Immature natural killer cell (primary cell): Measurements from ENCODE around the gene CD7. TPM values are rescaled to one million over a fixed set of nuclear protein-coding genes. Genes with fewer than 3 reads are reported as not detected.

Experiments used
- DNase-seq, 3 donors: peaks; one replicate each; pipeline ENCODE4 v3.0.0; 2022; ENCODE audit warnings: mixed read lengths in 1 of 3
- H3K27ac Mint-ChIP-seq, 6 donors: one replicate each; pipeline ENCODE4 v1.8.0; 2020; ENCODE audit warnings: mixed read lengths in 6 of 6, mild to moderate bottlenecking in 5 of 6, inconsistent platforms in 4 of 6, moderate library complexity in 3 of 6
- H3K27me3 Mint-ChIP-seq, 3 donors: one replicate each; pipeline ENCODE4 v1.8.0; 2020 to 2021; ENCODE audit warnings: low read depth in 3 of 3, mild to moderate bottlenecking in 3 of 3, mixed read lengths in 3 of 3, moderate library complexity in 3 of 3, inconsistent platforms in 1 of 3
- H3K36me3 Mint-ChIP-seq, 3 donors: one replicate each; pipeline ENCODE4 v1.8.0; 2020; ENCODE audit warnings: mixed read lengths in 3 of 3, inconsistent platforms in 2 of 3, mild to moderate bottlenecking in 2 of 3
- H3K4me1 Mint-ChIP-seq, 2 donors: one replicate each; pipeline ENCODE4 v1.8.0; 2020; ENCODE audit warnings: inconsistent platforms in 2 of 2, mild to moderate bottlenecking in 2 of 2, mixed read lengths in 2 of 2, moderate library complexity in 1 of 2
- H3K4me3 Mint-ChIP-seq, 5 donors: one replicate each; pipeline ENCODE4 v1.8.0; 2020; ENCODE audit warnings: mild to moderate bottlenecking in 5 of 5, mixed read lengths in 5 of 5, inconsistent platforms in 3 of 5, moderate library complexity in 3 of 5
- H3K9me3 Mint-ChIP-seq, 6 donors: one replicate each; pipeline ENCODE4 v1.8.0; 2020; ENCODE audit warnings: mild to moderate bottlenecking in 6 of 6, mixed read lengths in 6 of 6, inconsistent platforms in 4 of 6, moderate library complexity in 3 of 6
- polyA plus RNA-seq, 3 donors: library from polyadenylated mRNA; unstranded; fragments of 300-500 nt; fragmentation: Illumina TruSeq; gene quantifications; one replicate each; pipeline ENCODE4 v1.2.3, GENCODE V29; 2021

CD7 gene
- polyA plus RNA-seq, 3 donors from 2014 or later = 278 to 589 (median 370) TPM

GRCh38 chr17:82309656-82310570 lies 7.5 kb downstream of the CD7 start:
- no peak for DNase-seq
- H3K4me1 Mint-ChIP-seq = peaks cover 36 to 42% of the 10 kb centered on the region in 2 donors
- H3K36me3 Mint-ChIP-seq = peaks cover 0 to 8% (median 3%) of the 10 kb centered on the region in 3 donors
- peak overlapping the region in 2 of 6 donors; percentile 16 to 66 for H3K27ac Mint-ChIP-seq
- no peaks in the 10 kb centered on the region for H3K9me3 Mint-ChIP-seq
- no peak overlapping the region for H3K4me3 Mint-ChIP-seq
- peaks cover 11 to 17% (median 12%) of the 10 kb centered on the region in 3 donors for H3K27me3 Mint-ChIP-seq

GRCh38 chr17:82305727-82306300 lies 11.6 kb downstream of the CD7 start:
- peaks cover 68 to 69% of the 10 kb centered on the region in 2 donors for H3K4me1 Mint-ChIP-seq
- no peaks in the 10 kb centered on the region for H3K36me3 Mint-ChIP-seq
- peaks cover 14 to 24% (median 18%) of the 10 kb centered on the region in 3 donors for H3K27me3 Mint-ChIP-seq
- peak overlapping the region; percentile 74 to 82 (median 77) for H3K4me3 Mint-ChIP-seq
- H3K9me3 Mint-ChIP-seq = no peaks in the 10 kb centered on the region
- H3K27ac Mint-ChIP-seq = peak overlapping the region; percentile 90 to 97 (median 95)
- peak; percentile 74 to 79 (median 77) for DNase-seq

- no peaks in the 10 kb centered on the region for H3K9me3 Mint-ChIP-seq
- peak overlapping the region; percentile 74 to 82 (median 77) for H3K4me3 Mint-ChIP-seq
- H3K36me3 Mint-ChIP-seq = no peaks in the 10 kb centered on the region
- peak; percentile 60 to 67 (median 64) for DNase-seq
- peak overlapping the region; percentile 90 to 97 (median 95) for H3K27ac Mint-ChIP-seq
- H3K4me1 Mint-ChIP-seq = peaks cover 73 to 75% of the 10 kb centered on the region in 2 donors
- H3K27me3 Mint-ChIP-seq = peaks cover 14 to 28% (median 18%) of the 10 kb centered on the region in 3 donors
Observed at GRCh38 chr17:82304826-82305726, 12.3 kb downstream of the CD7 start.

- DNase-seq = no peak
- Mint-ChIP-seq H3K27ac (peak overlapping the region; percentile 92 to 100 (median 98)), H3K9me3 (no peaks in the 10 kb centered on the region), H3K36me3 (no peaks in the 10 kb centered on the region), H3K4me3 (peak overlapping the region; percentile 68 to 86 (median 76)), H3K27me3 (peaks cover 14 to 30% (median 20%) of the 10 kb centered on the region in 3 donors), H3K4me1 (peaks cover 79 to 84% of the 10 kb centered on the region in 2 donors)
Observed at GRCh38 chr17:82303944-82304808, 13.2 kb downstream of the CD7 start.

DNA sequence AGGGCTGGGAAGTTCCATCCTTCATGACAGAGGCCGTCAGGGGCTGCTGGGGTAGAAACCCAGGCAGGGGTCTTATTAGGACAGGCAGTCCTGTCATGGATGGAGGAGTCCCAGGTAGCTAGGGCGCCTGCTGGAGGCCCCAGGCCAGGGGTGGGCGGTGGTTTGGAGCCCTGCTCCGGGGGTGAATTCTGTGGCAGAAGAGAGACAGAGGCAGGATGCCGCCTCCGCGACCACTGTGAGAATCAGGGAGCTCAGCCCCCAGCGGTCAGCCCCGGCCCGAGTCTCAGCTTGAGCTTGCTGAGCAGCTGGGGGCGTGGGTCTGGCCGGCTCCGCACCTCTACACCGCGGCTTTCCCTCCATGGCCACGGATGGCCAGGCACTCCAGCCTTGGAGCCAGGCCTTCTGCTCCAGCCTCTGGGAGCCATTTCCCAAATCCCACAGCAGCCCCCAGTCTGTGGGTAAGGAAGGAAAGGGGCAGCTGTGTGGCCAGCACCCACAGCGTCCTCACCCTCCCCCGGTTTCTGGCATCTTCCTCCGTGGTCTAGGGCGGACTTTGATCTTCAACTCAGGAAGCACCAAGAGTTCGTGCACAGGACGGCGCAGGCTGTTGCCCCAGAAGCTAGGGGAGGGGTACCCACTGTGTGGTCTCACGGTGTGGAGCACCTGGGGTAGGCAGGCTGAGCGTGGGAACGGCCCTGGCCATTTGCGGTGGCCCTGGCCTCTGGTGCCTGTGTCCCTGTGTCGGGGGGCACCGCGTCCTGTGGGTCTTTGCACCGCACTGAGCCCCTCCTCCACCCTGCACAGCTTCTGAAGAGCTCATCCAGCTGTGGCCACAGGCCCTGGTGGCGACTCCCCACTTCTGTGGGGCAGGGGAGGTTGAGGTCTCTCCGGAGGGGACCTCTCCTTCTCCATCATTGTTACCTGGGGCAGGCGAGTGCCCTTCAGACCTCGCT lies 14.1 kb downstream of the CD7 start:
- peak; percentile 67 to 77 (median 70) for DNase-seq
- peaks cover 85 to 86% of the 10 kb centered on the region in 2 donors for H3K4me1 Mint-ChIP-seq
- H3K27me3 Mint-ChIP-seq = peaks cover 18 to 34% (median 26%) of the 10 kb centered on the region in 3 donors
- H3K27ac Mint-ChIP-seq = peak overlapping the region; percentile 91 to 100 (median 97)
- peak overlapping the region; percentile 68 to 86 (median 76) for H3K4me3 Mint-ChIP-seq
- H3K36me3 Mint-ChIP-seq = no peaks in the 10 kb centered on the region
- H3K9me3 Mint-ChIP-seq = no peaks in the 10 kb centered on the region

GRCh38 chr17:82302568-82302963 lies 14.8 kb downstream of the CD7 start:
- Mint-ChIP-seq H3K4me3 (peak overlapping the region; percentile 73 to 86 (median 76)), H3K27me3 (peaks cover 25 to 39% (median 31%) of the 10 kb centered on the region in 3 donors), H3K36me3 (no peaks in the 10 kb centered on the region), H3K4me1 (peaks cover 86% of the 10 kb centered on the region in 2 donors), H3K9me3 (no peaks in the 10 kb centered on the region), H3K27ac (peak overlapping the region; percentile 91 to 100 (median 100))
- no peak for DNase-seq

- Mint-ChIP-seq H3K4me1 (peaks cover 90 to 92% of the 10 kb centered on the region in 2 donors), H3K36me3 (no peaks in the 10 kb centered on the region), H3K9me3 (no peaks in the 10 kb centered on the region), H3K27me3 (peaks cover 31 to 44% (median 36%) of the 10 kb centered on the region in 3 donors), H3K27ac (peak overlapping the region; percentile 86 to 100 (median 100)), H3K4me3 (peak overlapping the region; percentile 73 to 81 (median 76))
- peak; percentile 57 to 69 (median 62) for DNase-seq
Observed at GRCh38 chr17:82301916-82302567, 15.4 kb downstream of the CD7 start.

DNA sequence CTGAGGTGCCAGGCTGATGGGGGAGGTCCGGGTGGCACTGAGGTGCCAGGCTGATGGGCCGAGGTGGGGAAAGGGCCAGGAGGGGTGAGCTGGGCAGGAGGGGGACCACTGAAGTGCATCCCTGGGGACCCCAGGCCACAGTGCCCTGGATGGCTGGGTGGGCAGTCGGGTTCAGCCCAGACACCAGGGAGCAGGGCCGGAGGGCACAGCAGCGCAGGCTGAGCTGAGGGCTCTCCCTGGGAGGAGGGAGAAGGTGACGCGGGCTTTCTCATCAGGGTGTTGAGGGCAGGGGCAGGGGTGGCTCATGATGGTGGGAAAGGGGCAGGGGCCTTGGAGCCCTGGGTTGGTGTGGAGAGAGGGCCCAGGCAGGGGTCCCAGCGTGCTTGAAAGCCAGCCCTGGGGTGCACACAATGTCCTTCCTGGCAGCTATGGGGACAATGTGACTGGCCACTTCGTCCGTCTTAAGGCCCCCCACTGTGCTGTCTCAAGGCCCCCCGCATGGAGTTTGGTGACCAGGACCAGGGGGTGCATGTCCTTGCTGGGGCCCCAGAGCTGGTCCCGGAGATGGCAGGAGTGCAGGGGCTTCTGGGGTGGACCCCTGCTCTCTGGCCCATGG lies 16.0 kb downstream of the CD7 start:
- Mint-ChIP-seq H3K4me1 (peaks cover 90 to 92% of the 10 kb centered on the region in 2 donors), H3K4me3 (peak overlapping the region in 4 of 5 donors; percentile 30 to 74 (median 46)), H3K36me3 (no peaks in the 10 kb centered on the region), H3K27ac (peak overlapping the region; percentile 86 to 100 (median 100)), H3K9me3 (no peaks in the 10 kb centered on the region), H3K27me3 (peaks cover 33 to 42% (median 34%) of the 10 kb centered on the region in 3 donors)
- no peak for DNase-seq

DNA sequence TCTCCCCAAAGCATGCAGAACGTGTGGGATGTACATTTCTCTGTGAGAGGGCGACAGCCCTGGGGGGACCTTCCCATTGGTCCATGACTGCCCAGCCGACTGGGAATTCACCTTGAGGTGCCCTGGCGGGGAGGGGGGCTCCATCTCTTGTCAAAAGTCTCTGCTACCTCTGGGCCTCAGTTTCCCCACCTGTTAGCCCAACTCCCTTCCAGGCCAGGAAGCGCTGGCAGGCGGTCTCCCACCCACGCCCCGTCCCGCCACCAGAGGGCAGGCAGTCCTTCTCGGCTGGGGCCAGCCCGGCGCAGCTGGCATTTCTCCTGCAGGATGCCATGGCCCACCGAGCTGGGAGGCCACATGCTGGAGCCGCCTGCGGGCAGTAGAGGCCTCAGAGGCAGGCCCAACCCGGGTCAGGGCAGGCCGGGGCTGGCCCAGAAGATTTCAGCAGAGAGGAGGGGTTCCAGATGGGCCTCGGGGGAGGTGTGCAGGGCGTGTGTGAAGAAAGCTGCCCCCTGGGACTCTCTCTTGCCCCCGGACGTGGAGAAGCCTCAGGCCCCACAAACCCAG lies 16.6 kb downstream of the CD7 start:
- Mint-ChIP-seq H3K4me3 (peak overlapping the region in 4 of 5 donors; percentile 30 to 74 (median 46)), H3K4me1 (peaks cover 86 to 89% of the 10 kb centered on the region in 2 donors), H3K27me3 (peaks cover 31 to 42% (median 31%) of the 10 kb centered on the region in 3 donors), H3K9me3 (no peaks in the 10 kb centered on the region), H3K27ac (peak overlapping the region; percentile 39 to 100 (median 100)), H3K36me3 (no peaks in the 10 kb centered on the region)
- DNase-seq = peak; percentile 71 to 73 (median 72)

DNA sequence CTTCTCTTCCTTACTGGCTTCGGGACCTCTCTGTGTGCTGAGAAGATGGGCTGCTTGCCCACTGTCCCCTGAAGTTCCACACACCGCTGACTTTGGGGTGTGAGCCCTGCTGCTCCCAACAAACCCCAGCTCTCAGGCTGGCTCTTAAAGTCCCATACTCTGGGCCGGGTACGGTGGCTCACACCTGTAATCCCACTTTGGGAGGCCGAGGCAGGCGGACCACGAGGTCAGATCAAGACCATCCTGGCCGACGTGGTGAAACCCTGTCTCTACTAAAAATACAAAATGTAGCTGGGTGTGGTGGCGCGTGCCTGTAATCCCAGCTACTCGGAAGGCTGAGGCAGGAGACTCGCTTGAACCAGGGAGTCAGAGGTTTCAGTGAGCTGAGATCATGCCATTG lies 17.2 kb downstream of the CD7 start:
- Mint-ChIP-seq H3K4me3 (peak overlapping the region; percentile 45 to 60 (median 55)), H3K36me3 (no peaks in the 10 kb centered on the region), H3K9me3 (no peaks in the 10 kb centered on the region), H3K27me3 (peaks cover 28 to 41% (median 31%) of the 10 kb centered on the region in 3 donors), H3K27ac (peak overlapping the region; percentile 100), H3K4me1 (peaks cover 85 to 88% of the 10 kb centered on the region in 2 donors)
- no peak for DNase-seq
